DLD1 (cell line): ENCODE measurements around the gene CREB5.

Experiments
- in situ Hi-C: cut with HindIII; loops from 2 replicates; pipeline ENCODE4 v1.10.0; 2017; ENCODE audit warnings: low sequenced_read_pairs

CREB5 gene

DNA sequence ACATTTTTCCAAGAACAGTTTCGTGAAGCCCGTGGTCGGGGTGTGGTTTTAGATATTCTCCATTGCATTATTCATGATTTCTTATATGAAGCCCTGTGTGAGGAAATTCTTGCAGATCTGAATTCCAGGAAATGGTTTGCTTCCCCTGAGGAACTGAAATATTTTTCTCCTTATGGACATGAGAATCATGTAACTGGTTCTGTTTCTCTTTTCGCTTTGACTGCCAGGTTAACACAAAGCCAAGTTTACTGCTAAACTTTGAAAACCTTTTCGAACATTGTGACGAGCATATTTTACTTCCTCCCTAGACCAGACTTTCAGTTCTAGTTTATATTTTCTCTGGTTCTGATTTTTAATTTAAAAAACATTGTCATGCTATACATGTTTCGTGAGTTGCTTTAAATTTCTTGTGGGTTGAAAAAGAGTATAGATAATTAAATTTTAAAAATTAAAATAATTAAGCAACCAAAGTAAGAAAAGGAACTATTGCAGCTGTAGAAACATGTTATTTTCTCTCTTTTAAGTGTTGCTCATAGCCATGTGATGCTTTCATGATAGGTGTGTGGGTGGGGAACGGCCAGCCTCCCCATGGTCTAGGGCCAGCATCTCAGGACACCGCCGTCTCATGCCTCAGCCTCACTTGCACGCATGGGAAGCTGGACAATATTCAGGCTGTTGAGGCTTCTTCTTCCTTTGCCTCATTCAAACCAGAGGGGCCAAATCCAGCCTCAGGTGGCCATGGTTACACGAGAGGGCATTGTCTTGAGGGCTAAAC is 97.1 kb downstream of the CREB5 start:
- in situ Hi-C loops = no loop called here

GRCh38 chr7:28510026-28510369 is 97.7 kb downstream of the CREB5 start:
- in situ Hi-C loops = no loop called here

DNA sequence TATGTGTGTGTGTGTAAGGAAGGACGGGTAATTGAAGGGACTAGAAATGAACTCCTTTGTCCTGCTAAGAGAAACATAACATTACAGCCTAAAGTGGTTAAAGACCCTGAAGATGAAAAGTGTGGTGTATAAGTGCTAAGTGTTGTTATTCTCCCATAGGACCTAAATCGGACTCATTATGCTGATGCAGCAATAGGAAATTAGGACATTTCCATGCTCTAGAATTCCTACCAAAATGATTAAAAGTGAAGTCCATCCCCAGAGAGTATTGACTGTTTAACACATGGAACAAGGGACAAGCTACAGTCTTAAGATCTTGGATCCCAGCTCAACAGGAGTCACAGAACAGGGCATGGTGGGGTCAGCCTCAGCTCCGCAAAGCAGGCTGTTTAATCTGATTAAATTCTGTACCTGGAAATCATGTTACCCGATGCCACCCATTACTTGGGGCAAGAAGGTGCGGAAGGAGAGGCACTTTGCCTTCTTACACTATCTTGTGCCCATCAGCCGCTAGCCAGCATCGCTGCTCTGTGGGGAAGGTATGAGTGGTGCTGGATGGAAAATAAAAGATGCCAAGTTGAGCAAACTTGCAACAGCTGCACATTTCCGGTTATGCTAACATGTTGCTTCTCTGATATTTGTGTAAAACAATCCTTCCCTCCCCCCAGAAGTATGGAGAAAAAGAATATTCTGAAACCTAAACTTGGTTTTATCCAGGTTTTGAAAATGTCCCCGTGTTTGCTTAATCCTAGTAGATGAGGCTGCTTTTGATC is 100.5 kb downstream of the CREB5 start:
- in situ Hi-C loops = no loop called here

DNA sequence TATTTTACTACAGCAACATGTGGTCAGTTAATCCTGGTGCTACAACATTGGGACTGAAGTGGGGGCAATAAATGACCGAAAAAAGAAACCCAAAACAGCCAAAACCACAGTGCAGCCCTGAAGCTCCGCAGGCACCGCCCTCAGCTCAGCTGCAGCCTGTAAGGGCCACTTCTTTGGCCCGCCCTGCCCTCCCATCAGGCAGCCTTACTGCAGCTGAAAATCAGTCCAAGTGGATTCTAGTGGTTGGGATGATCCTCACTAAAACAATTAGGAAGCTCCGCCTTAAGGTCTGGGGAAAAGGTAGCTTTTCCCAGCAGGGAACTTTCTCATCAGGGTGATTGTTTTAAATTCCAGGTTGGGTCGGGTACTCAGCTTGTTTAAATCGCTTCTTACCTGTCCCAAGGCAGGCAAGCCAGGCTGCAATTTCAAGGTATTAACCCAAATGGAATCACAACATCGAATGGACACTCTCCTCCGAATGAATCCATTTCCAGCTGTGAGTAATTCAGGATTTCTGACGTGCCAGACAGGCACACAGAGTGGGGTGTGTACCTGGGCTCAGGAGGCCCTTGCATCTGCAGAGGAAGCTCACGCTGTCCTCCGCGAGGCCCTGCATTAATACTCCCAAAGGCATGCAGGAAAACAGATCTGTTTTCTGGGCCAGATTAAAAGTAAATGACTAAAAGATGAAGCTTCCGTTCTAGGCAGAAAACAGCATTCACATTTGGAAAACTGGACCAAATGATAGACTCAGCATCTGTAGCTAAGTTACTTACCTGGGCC is 104.3 kb downstream of the CREB5 start:
- in situ Hi-C loops = no loop called here

- in situ Hi-C loops = no loop called here
These were observed 104.9 kb downstream of the CREB5 start for GRCh38 chr7:28517206-28517605.

GRCh38 chr7:28517606-28518005 is 105.3 kb downstream of the CREB5 start:
- in situ Hi-C loops = no loop called here

DNA sequence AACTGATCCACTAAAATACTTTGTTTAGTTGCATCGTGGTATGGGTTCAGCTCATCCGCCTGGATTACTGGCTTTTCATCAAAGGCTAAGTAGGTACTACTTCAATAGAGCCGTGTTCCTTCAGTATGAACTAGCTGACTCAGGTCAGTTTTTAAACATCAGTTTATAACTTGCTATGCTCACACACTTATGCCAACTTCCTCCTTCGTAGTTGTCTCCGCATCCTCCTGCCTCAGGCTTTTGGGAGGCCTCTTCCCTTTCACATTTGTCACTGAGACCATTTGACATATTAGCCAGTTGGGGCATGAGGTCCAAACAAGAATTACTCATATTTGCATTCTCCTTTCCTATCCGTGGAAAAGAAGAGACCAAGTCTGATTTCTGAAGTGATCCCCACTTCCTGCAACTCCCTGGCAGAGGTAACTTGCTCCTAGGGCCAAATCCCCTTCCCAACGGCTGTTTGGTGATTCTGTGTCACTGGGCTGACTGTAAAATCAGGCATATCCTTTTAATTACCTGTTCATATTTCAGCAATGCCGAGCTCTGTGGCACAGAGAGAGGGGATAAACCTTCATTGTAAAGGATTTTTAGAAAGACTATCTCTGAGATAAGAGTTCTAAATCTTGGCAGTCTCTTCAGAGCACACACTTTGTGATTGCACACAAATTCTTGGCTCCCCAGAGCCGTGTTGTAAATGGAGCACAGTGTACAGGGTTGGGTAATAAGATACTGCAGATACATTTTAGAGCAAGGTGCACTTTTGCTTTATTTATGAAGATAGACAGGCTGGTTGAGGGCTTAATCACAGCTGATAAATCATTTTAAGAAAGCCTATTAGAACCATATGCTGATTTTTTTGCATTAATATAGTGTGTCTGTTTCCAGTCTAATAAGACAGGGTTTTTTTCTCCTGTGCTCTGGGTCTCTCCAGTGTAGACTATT is 108.0 kb downstream of the CREB5 start:
- in situ Hi-C loops = no loop called here

DNA sequence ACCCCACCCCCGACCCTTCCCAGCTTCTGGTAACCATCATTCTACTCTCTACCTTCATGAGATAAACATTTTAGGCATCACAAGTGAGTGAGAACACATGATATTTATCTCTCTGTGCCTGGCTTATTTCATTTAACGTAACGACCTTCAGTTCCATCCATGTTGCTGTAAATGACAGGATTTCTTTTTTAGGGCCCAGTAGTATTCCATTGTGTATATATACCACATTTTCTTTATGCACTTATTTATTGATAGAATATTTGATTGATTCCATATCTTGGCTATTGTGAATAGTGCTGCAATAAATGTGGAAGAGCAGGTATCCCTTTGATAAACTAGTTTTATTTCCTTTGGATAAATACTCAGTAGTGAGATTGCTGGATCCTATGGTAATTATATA is 112.7 kb downstream of the CREB5 start:
- in situ Hi-C loops = no loop called here

- in situ Hi-C loops = no loop called here
These were observed 116.6 kb downstream of the CREB5 start for GRCh38 chr7:28528899-28529298.

GRCh38 chr7:28529755-28530154 is 117.4 kb downstream of the CREB5 start:
- in situ Hi-C loops = no loop called here

DNA sequence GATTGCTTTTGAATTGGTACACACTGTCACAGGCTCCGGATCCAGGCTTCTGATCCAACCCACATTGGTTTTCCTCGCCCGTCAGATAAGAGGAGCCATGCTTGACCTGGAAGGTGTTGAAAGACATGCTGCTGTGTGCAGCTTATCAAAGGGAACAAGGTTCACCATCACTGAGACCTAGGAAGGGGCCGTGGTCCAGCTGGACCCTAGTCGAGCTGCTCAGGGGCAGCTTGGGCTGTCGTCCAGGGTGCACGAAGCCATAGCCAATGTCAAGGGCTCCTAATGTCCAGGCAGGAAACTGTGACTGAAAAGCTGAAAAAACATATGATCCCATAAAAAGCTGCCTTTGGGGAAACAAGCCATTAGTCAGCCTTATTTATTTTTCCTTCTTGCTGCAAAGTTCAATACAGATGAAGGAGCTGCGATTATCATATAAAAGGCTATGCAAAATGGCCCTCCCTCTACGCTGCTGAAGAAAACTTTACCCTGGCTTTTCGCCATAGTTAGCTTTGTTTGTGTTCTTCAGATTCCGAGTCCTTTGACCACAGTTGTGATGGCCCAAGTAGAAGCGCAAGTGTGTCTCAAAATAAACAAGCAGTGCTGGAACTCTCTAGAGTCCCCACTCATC is 118.0 kb downstream of the CREB5 start:
- in situ Hi-C loops = no loop called here

DNA sequence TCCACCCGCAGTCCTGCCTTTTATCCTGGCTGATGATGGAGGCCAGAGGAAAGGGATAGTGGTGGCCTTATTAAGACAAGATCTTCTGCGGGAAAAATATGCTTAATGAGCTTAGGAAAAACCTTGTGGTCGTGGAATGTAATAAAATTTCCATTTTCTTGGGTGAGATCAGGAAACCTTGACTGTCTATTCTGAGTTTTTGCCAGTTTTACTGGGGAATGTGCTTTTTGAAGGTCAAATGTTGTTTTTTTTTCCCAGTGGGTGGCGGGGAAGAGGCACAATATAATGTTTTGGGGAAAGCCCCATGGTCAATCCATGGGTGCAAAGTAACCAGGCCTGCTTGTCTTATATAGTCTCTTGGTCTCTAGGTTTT is 118.5 kb downstream of the CREB5 start:
- in situ Hi-C loops = no loop called here

DNA sequence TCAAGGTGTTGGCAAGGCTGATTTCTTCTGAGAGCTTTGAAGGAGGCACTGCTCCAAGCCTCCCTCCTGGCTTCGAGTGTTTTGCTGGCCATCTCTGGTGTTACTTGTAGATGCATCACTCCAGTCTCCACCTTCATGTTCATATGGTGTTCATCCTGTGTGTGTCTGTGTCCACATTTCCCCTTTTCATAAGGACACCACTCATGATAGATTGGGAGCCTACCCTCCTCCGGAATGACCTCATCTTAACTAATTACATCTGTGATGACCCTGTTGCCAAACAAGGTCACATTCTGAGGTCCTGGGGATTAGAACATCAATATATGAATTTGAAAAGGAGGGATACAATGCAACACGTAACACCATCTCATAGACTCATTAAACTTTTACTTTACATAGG is 119.0 kb downstream of the CREB5 start:
- in situ Hi-C loops = no loop called here

- in situ Hi-C loops = no loop called here
These were observed 119.9 kb downstream of the CREB5 start for GRCh38 chr7:28532181-28532580.

- in situ Hi-C loops = no loop called here
These were observed 120.9 kb downstream of the CREB5 start for GRCh38 chr7:28533267-28533666.

DNA sequence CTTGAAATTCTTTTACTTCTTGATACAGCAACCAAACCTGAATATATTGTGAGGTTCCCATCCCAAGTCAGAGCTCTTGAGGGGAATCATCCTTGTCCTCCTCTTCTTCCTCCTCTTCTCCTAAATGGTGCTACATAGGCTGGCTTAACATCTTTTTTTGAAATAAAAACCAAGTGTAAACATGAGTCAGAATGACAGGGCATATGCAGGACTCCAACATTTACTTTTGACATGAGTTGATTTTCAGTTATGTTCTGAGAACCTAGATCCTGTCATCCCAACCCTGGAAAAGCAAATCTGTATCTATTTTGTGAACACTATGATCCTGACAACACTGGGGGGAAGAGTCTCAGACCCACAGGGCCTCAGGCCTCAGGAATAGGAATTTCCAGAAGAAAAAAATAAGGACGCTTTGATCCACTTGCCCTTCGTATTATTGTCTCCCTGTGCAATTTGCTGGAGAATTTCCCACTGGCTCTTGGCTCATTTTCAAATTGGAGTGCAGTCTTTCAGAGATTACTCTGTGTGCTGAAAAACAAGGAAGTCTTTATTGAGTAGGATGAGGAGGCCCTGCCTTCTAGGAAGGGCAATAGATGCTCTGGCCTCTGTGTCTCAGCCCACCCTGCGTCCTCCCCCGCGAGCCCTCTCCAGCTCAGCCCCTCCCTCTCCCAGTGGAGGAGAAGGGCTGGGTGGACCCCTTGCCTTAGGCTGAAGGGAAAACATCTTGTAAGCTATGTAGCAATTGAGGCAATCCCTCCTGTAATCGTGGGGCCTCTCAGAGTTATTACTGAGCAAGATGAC is 121.6 kb downstream of the CREB5 start:
- in situ Hi-C loops = no loop called here

GRCh38 chr7:28536259-28536658 is 123.9 kb downstream of the CREB5 start:
- in situ Hi-C loops = no loop called here

DNA sequence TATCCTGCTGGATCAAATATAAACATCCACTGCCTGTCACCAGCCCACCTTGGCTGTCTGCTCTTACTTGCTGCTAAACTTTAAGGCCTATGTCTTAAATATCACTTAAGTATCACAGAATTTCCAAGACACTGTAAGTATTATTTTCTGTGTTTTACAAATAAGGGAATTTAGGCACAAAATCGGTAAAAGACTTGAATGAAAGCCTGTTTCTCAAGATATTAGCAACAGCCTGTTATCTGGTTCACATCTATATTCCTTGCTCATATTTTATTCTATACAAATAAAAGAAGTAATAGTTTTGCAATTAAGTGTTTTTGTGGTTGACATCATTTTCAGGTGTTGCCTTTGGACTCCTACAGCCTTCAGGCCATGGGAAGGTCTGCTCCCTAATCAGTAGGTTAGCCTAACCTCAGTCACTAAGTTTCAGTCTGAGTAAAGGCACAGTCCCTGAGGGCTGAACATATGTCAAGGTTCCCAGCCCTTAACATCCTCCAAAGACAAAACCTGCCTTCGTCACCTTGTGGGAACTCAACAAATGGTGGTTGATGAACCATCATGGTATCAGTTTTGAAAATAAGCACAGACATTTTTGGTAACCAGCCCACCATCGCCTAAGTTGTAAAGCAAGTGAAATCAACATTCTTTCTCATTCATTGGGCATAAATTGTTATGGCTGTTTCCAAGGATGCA is 127.1 kb downstream of the CREB5 start:
- in situ Hi-C loops = no loop called here

DNA sequence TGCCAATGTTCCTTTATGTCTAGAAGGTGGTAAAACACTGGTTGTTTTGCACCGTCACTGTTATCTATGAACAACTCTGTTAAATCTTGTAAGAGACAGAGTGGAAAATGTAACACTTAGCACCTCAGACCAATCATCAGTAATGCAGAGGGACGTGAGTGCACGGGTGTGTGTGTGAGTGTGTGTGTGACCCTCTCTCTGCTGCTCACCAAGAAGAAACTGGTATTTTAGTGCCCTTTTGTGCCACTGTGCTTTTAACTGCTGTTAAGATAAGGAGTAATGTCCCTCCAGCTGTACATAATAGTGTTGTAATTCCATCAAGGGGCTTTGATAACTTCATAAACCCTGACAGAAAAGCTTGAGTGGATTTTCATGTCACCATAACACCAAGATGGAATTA is 130.1 kb downstream of the CREB5 start:
- in situ Hi-C loops = no loop called here
